SK-N-SH treated with all-trans-retinoic acid at 6 μM for 48 hours (cell line): ENCODE results near the gene MYH6.

Source experiments
- CSDC2 ChIP-seq: fragments of 250-450 bp; sonication (Bioruptor Pico); IDR thresholded peaks from 2 replicates; pipeline ENCODE4 v1.5.0; 2020; ENCODE audit warnings: mild to moderate bottlenecking, moderate library complexity
- GLIS3 ChIP-seq: fragments of 250-450 bp; sonication (Bioruptor Pico); IDR thresholded peaks from 2 replicates; pipeline ENCODE4 v1.5.0; 2020; ENCODE audit warnings: mild to moderate bottlenecking, moderate library complexity
- PPARA ChIP-seq: fragments of 250-450 bp; sonication (Bioruptor Pico); IDR thresholded peaks from 2 replicates; pipeline ENCODE4 v1.5.0; 2020; ENCODE audit warnings: mild to moderate bottlenecking, borderline replicate concordance
- TF ChIP-seq, protein P1 (sequence below): fragments of 250-450 bp; sonication (Bioruptor Pico); IDR thresholded peaks from 2 replicates; pipeline ENCODE4 v1.8.0; 2020; ENCODE audit warnings: mild to moderate bottlenecking, moderate library complexity, borderline replicate concordance
- TF ChIP-seq, protein P2 (sequence below): fragments of 250-450 bp; sonication (Bioruptor Pico); IDR thresholded peaks from 2 replicates; pipeline ENCODE4 v1.5.0; 2020; ENCODE audit warnings: mild to moderate bottlenecking, moderate library complexity

DNA sequence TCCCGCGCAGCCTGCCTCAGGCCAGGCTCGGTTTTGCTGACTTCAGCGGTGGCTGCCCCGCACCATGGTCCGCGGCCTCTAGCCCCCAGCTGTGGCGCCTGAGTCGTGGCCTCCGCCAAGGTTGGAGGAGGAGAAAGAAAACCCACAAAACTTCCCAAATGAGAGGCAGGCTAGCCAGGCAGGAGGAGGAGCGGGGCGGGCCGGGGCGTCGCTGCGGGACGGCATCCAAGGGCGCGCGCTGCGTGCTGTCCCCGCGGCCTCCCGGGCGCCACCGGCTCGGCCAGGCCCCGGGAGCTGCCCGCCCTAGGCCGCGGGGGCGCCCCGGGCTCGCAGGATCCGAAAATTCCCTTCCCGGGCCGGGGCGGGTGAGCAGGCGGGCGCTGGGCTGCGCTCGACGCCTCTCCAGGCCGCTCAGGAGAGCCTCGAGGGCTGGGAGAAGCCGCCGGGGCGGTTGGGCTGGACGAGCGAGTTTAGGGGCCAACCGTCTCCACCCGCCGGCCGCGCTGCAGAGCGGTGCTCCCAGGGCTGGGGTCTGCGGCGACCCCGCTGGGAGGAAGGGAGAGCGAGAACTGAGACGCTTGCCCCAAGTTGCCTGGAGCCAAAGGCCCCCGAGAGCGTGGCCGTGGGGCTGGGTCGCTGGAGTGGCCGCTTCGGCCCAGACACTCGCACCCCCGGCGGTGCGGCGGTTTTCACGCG, 42.9 kb downstream of the MYH6 start, which contains the start of gene EFS:
- TF ChIP-seq, protein P1, sequence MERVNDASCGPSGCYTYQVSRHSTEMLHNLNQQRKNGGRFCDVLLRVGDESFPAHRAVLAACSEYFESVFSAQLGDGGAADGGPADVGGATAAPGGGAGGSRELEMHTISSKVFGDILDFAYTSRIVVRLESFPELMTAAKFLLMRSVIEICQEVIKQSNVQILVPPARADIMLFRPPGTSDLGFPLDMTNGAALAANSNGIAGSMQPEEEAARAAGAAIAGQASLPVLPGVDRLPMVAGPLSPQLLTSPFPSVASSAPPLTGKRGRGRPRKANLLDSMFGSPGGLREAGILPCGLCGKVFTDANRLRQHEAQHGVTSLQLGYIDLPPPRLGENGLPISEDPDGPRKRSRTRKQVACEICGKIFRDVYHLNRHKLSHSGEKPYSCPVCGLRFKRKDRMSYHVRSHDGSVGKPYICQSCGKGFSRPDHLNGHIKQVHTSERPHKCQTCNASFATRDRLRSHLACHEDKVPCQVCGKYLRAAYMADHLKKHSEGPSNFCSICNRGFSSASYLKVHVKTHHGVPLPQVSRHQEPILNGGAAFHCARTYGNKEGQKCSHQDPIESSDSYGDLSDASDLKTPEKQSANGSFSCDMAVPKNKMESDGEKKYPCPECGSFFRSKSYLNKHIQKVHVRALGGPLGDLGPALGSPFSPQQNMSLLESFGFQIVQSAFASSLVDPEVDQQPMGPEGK (CRISPR knock-in tag): no peak
- TF ChIP-seq GLIS3 (CRISPR knock-in tag) (no peak), PPARA (no peak), CSDC2 (no peak)
- TF ChIP-seq, protein P2, sequence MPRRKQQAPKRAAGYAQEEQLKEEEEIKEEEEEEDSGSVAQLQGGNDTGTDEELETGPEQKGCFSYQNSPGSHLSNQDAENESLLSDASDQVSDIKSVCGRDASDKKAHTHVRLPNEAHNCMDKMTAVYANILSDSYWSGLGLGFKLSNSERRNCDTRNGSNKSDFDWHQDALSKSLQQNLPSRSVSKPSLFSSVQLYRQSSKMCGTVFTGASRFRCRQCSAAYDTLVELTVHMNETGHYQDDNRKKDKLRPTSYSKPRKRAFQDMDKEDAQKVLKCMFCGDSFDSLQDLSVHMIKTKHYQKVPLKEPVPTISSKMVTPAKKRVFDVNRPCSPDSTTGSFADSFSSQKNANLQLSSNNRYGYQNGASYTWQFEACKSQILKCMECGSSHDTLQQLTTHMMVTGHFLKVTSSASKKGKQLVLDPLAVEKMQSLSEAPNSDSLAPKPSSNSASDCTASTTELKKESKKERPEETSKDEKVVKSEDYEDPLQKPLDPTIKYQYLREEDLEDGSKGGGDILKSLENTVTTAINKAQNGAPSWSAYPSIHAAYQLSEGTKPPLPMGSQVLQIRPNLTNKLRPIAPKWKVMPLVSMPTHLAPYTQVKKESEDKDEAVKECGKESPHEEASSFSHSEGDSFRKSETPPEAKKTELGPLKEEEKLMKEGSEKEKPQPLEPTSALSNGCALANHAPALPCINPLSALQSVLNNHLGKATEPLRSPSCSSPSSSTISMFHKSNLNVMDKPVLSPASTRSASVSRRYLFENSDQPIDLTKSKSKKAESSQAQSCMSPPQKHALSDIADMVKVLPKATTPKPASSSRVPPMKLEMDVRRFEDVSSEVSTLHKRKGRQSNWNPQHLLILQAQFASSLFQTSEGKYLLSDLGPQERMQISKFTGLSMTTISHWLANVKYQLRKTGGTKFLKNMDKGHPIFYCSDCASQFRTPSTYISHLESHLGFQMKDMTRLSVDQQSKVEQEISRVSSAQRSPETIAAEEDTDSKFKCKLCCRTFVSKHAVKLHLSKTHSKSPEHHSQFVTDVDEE (CRISPR knock-in tag): no peak
